Mucosa of stomach (tissue), 1 donor: ENCODE data around the gene NEB.
"Not testable (repeated sequence)": the region's sequence is repeated elsewhere in the genome, so short reads cannot be mapped to it uniquely, and the experiment has no call there.

ENCODE experiments used
- H3K27me3 ChIP-seq: one replicate; pipeline ENCODE4 v1.7.0; 2013; ENCODE audit warnings: mild to moderate bottlenecking, low read length; ENCODE audit not compliant: control insufficient read depth, insufficient read depth
- H3K36me3 ChIP-seq: one replicate; pipeline ENCODE4 v1.7.0; 2013; ENCODE audit warnings: low read length; ENCODE audit not compliant: control insufficient read depth, insufficient read depth
- H3K4me1 ChIP-seq: one replicate; pipeline ENCODE4 v1.7.0; 2013; ENCODE audit warnings: mild to moderate bottlenecking, low read length; ENCODE audit not compliant: control insufficient read depth, insufficient read depth
- H3K4me3 ChIP-seq: one replicate; pipeline ENCODE4 v1.7.0; 2013; ENCODE audit warnings: low read length
- H3K9ac ChIP-seq: one replicate; pipeline ENCODE4 v1.7.0; 2013; ENCODE audit warnings: mild to moderate bottlenecking, low read length, moderate library complexity
- H3K9me3 ChIP-seq: one replicate; pipeline ENCODE4 v1.7.0; 2013; ENCODE audit warnings: mild to moderate bottlenecking, low read length, moderate library complexity; ENCODE audit not compliant: control insufficient read depth
- donor health status: Pancreatic carcinoma.

Gene NEB

GRCh38 chr2:151716721-151717120 is 17.6 kb downstream of the NEB start:
- Histone ChIP-seq H3K9ac (no peak overlapping the region), H3K36me3 (no peaks in the 10 kb centered on the region), H3K27me3 (no peaks in the 10 kb centered on the region), H3K4me3 (no peak overlapping the region), H3K9me3 (no peaks in the 10 kb centered on the region), H3K4me1 (no peaks in the 10 kb centered on the region)

- Histone ChIP-seq H3K4me3 (no peak overlapping the region), H3K4me1 (no peaks in the 10 kb centered on the region), H3K36me3 (no peaks in the 10 kb centered on the region), H3K27me3 (no peaks in the 10 kb centered on the region), H3K9me3 (no peaks in the 10 kb centered on the region), H3K9ac (no peak overlapping the region)
Observed at GRCh38 chr2:151713291-151713903, 20.9 kb downstream of the NEB start.

- no peaks in the 10 kb centered on the region for H3K9me3 ChIP-seq
- H3K4me3 ChIP-seq, result no peak overlapping the region
- no peak overlapping the region for H3K9ac ChIP-seq
- H3K27me3 ChIP-seq, result no peaks in the 10 kb centered on the region
- H3K4me1 ChIP-seq, result no peaks in the 10 kb centered on the region
- no peaks in the 10 kb centered on the region for H3K36me3 ChIP-seq
Observed at GRCh38 chr2:151711025-151711424, 23.3 kb downstream of the NEB start.

- Histone ChIP-seq H3K9me3 (no peaks in the 10 kb centered on the region), H3K4me1 (no peaks in the 10 kb centered on the region), H3K36me3 (no peaks in the 10 kb centered on the region), H3K9ac (no peak overlapping the region), H3K4me3 (no peak overlapping the region), H3K27me3 (no peaks in the 10 kb centered on the region)
Observed at GRCh38 chr2:151708788-151709187, 25.5 kb downstream of the NEB start.

- Histone ChIP-seq H3K4me3 (no peak overlapping the region), H3K27me3 (no peaks in the 10 kb centered on the region), H3K9ac (no peak overlapping the region), H3K4me1 (no peaks in the 10 kb centered on the region), H3K9me3 (no peaks in the 10 kb centered on the region), H3K36me3 (no peaks in the 10 kb centered on the region)
Observed at GRCh38 chr2:151707857-151708256, 26.4 kb downstream of the NEB start.

- H3K27me3 ChIP-seq, H3K9me3 ChIP-seq, H3K4me1 ChIP-seq, H3K4me3 ChIP-seq, H3K9ac ChIP-seq, H3K36me3 ChIP-seq: not testable (repeated sequence)
Observed at GRCh38 chr2:151704480-151704961, 29.8 kb downstream of the NEB start.

GRCh38 chr2:151698134-151698533 is 36.1 kb downstream of the NEB start:
- H3K9ac ChIP-seq, H3K27me3 ChIP-seq, H3K4me1 ChIP-seq, H3K9me3 ChIP-seq, H3K36me3 ChIP-seq, H3K4me3 ChIP-seq: not testable (repeated sequence)

- Histone ChIP-seq H3K9ac (no peak overlapping the region), H3K4me3 (no peak overlapping the region), H3K27me3 (no peaks in the 10 kb centered on the region), H3K4me1 (no peaks in the 10 kb centered on the region), H3K9me3 (no peaks in the 10 kb centered on the region), H3K36me3 (no peaks in the 10 kb centered on the region)
Observed at GRCh38 chr2:151695778-151696177, 38.5 kb downstream of the NEB start.

- no peak overlapping the region for H3K9ac ChIP-seq
- no peaks in the 10 kb centered on the region for H3K36me3 ChIP-seq
- no peaks in the 10 kb centered on the region for H3K4me1 ChIP-seq
- no peaks in the 10 kb centered on the region for H3K9me3 ChIP-seq
- H3K27me3 ChIP-seq, result no peaks in the 10 kb centered on the region
- no peak overlapping the region for H3K4me3 ChIP-seq
Observed at GRCh38 chr2:151691631-151692030, 42.6 kb downstream of the NEB start.

GRCh38 chr2:151688719-151689118 is 45.6 kb downstream of the NEB start:
- H3K36me3 ChIP-seq, result no peaks in the 10 kb centered on the region
- H3K9me3 ChIP-seq, result no peaks in the 10 kb centered on the region
- H3K4me3 ChIP-seq, result no peak overlapping the region

GRCh38 chr2:151682459-151683003 is 51.7 kb downstream of the NEB start:
- Histone ChIP-seq H3K9ac (no peak overlapping the region), H3K4me1 (no peaks in the 10 kb centered on the region), H3K9me3 (no peaks in the 10 kb centered on the region), H3K36me3 (no peaks in the 10 kb centered on the region), H3K27me3 (no peaks in the 10 kb centered on the region), H3K4me3 (no peak overlapping the region)

More at GRCh38 chr2:151688719-151689118, 45.6 kb downstream of the NEB start:
- no peaks in the 10 kb centered on the region for H3K4me1 ChIP-seq
- no peaks in the 10 kb centered on the region for H3K27me3 ChIP-seq
- H3K9ac ChIP-seq, result no peak overlapping the region

GRCh38 chr2:151681051-151681450 is 53.2 kb downstream of the NEB start:
- H3K36me3 ChIP-seq, result no peaks in the 10 kb centered on the region
- no peaks in the 10 kb centered on the region for H3K4me1 ChIP-seq
- H3K9ac ChIP-seq, result no peak overlapping the region
- no peaks in the 10 kb centered on the region for H3K9me3 ChIP-seq
- H3K4me3 ChIP-seq, result no peak overlapping the region
- no peaks in the 10 kb centered on the region for H3K27me3 ChIP-seq

GRCh38 chr2:151679994-151680393 is 54.3 kb downstream of the NEB start:
- Histone ChIP-seq H3K4me1 (no peaks in the 10 kb centered on the region), H3K9ac (no peak overlapping the region), H3K27me3 (no peaks in the 10 kb centered on the region), H3K9me3 (no peaks in the 10 kb centered on the region), H3K36me3 (no peaks in the 10 kb centered on the region), H3K4me3 (no peak overlapping the region)
